Limb (tissue), 2 donors: ENCODE results near the gene KDM6B.
A peak's percentile ranks its signal among the peaks of the same experiment; 100 is the strongest.

ENCODE experiments used
- DNase-seq, 2 donors: peaks; one replicate each; pipeline ENCODE4 v3.0.0-alpha.2; 2016; ENCODE audit errors: extremely low spot score in 2 of 2

Gene KDM6B

DNA sequence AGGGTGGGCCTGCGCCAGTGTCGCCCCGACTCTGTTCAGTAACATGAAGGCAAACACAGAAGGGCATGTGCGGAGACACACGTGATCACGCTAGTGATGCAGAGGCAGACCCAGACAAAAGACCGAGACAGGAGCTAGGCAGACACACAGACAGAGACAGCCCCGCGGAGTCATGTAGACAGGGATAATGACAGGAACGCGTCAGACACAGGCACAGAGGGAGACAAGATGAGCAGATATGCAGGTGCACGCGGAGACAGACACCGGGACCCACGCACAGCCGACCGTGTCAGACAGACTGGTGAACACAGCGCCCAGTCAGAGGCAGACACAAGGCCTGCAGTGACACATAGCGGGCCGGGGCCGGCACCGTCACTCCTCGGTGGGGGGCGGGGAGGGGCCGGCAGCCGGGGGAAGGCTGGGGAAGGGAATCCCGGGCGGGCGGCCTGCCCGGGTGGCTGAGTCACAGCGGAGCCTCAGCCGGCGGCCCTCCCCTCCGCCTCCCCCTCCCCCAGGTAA, 7.4 kb downstream of the KDM6B start:
- peak; percentile 49 to 85 for DNase-seq

DNA sequence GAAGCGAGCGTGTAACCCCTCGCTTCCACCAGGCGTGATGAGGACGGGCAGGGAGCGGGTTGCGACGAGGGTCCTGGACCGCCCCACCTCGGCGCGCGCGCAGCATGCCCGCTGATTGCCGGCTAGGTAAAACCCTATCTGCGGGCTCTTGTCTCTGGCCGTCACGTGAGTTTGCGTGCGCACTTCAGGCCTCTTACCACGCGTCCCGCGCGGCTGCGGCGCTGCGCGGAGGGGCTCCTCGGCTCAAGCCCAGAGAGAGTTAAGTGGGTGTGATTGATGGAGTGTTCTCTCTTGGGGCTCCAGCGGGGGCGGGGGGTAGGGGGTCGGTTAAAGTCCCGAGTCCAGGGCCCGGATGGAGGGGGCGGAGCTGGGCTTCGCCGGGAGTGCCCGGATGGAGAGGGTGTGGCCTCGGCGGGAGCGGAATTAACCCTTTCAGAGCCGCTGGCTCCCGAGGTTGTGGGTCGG, 7.9 kb downstream of the KDM6B start:
- peak; percentile 86 to 97 for DNase-seq

DNA sequence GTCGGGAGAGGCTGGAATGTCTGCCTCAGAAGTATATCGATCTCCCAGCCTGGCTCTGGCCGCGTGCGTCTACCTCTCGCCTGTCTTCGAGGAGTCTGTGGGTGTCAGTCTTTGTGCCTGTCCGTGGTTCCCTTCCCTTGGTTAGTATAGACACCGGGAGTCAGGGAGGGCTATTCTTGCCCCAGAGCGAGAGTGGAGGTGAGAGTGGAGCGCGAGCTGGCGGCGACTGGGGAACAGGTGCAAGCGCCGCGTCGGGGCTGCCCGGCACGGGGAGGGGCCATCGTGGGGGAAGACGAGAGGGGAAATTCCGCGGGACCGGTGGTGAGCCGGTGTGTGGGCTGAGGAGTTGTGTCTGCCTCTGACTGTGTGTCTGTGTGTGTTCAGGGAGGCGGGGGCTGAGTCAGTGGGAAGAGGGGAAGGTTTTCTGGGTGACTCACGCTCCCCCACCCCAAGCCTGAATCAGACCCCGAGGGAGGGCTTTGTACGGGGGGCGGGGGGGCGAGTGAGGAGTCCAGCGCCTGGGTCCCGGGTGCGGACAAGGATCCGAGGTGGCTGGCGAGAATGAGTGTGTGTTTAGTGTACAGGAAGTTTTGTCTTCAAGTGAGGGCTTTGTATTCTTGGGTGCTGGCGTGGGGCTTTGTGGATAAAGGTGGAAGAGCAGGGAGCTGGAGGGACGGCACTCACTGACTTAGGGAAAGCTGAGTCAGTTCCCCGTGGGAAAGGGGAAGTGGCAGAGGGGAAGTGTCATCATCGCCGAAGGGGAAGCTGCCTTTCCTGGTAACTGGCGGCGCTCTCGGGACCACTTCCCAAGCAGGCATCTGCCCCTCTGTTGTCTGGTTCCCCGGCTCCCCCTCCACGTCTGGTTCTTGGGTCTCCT, 8.6 kb downstream of the KDM6B start:
- DNase-seq, result peak in 1 of 2 donors; percentile 76

DNA sequence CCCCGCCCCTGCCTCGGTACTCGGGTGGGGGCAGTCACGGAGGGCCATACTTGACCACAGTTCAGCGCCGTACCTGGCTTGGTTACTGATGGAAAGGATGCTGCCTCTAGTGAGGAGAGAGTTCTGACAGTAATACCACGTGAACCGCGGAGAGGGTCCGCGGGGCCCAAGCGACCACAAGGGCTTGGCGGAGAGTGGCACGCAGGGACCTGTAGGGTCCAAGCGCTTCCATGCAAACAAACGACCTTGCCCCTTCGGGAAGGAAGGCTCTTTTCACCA, 9.2 kb downstream of the KDM6B start:
- no peak for DNase-seq

DNA sequence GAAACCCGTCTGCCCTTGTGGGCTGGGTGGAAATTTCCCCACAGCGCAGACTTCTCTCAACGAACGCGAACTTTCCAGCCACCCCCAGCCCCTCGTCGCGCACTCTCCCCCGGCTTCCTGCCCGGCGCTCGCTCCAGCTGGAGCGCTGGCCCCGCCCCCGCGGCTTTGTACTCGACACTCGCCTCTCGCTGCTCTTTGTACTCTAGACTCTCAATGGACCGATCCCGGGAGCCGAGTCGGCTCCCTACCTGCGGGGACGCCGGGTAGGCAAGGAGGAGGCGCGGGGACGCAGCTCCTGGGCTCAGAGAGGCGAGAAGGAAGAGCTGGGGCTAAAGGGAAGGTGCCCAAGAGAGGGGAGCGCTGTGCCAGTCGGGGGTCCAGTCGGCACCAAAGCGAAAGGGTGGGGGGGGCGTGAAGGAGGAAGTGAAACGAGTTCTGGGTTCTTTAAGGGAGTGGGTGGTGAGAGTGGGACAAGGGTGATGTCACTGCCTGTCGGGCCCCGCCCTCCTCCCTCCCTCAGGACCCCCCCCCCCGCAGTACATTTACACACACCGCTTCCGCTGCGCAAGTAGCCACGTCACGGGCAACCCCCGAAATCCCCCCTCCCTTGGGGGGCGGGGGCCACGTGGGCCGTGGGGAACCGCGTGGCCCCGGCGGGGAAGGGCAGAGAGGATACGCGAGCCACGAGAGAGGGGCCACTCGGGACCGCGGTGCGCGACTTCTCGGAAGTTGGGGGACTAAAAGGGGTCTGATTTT, 9.7 kb downstream of the KDM6B start:
- peak; percentile 61 to 85 for DNase-seq

DNA sequence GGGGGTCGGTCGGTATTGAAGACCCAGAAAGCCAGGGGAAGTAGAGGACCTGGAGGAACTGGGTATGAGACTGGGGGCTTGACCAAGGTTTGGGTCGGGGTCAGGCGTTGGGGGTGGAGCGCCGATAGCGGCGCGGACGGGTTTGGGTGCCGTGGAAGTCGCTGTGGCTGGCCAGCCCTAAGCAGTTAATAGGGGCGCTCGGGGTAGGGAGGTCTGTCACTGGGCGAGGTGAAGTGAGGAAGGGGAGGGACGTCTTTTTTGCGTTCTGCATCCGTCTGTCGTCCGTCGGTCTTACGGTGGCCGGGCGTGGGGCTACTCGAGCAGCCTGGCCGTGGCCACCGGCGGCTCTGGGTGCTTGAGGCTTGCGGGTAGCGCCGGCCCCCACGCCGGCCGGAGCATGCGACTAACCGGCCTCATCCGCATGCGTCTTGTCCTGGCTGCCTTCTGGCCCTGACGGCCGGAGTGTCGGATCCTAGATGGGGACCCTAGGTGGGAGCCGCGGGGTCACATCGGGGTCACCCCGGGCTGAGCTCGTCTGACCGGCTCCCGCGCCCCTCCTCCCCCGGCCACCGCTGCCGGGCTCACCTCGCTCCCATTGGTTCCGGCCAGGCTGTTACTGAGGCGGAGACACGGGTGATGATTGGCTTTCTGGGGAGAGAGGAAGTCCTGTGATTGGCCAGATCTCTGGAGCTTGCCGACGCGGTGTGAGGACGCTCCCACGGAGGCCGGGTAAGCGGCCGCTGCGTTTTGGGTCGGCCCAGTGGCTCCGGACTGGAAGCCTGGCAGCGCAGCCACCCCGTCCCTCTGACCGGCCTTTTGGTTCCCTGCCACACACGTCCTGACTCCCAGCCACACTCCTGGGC, 10.5 kb downstream of the KDM6B start:
- DNase-seq, result peak; percentile 89 to 96

DNA sequence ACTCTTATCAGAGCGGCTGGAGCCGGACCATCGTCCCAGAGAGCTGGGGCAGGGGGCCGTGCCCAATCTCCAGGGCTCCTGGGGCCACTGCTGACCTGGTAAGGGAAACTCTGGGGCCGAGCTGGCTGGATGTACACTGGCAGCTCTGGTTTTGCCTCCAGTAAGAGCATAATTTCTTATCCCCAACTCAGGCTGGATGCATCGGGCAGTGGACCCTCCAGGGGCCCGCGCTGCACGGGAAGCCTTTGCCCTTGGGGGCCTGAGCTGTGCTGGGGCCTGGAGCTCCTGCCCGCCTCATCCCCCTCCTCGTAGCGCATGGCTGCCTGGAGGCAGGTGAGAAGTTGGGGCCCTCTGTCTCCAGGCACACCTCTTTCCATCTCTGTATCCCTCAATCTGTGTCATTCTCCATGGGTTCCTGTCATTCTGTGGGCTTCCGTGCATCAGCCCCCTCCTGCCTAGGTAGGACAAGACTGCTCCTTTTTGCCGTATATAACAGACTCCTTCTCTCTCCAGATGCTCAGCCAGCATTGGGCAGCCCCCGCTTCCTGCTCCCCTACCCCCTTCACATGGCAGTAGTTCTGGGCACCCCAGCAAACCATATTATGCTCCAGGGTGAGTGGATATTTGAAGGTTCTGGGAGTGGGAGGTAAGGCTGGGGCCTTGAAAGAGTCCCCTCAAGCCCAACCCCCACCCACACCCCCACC, 11.5 kb downstream of the KDM6B start:
- no peak for DNase-seq

DNA sequence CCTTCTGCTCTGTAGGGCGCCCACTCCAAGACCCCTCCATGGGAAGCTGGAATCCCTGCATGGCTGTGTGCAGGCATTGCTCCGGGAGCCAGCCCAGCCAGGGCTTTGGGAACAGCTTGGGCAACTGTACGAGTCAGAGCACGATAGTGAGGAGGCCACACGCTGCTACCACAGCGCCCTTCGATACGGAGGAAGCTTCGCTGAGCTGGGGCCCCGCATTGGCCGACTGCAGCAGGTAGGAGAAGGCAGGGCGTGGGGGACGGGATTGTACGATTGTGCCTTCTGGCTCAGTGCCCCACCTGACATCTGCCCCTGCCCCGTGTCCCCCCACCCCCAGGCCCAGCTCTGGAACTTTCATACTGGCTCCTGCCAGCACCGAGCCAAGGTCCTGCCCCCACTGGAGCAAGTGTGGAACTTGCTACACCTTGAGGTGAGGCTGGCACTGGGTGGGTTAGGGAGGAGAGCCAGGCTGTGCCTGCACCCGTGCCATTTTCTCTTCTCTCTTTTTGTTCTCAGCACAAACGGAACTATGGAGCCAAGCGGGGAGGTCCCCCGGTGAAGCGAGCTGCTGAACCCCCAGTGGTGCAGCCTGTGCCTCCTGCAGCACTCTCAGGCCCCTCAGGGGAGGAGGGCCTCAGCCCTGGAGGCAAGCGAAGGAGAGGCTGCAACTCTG, 12.2 kb downstream of the KDM6B start:
- no peak for DNase-seq

DNA sequence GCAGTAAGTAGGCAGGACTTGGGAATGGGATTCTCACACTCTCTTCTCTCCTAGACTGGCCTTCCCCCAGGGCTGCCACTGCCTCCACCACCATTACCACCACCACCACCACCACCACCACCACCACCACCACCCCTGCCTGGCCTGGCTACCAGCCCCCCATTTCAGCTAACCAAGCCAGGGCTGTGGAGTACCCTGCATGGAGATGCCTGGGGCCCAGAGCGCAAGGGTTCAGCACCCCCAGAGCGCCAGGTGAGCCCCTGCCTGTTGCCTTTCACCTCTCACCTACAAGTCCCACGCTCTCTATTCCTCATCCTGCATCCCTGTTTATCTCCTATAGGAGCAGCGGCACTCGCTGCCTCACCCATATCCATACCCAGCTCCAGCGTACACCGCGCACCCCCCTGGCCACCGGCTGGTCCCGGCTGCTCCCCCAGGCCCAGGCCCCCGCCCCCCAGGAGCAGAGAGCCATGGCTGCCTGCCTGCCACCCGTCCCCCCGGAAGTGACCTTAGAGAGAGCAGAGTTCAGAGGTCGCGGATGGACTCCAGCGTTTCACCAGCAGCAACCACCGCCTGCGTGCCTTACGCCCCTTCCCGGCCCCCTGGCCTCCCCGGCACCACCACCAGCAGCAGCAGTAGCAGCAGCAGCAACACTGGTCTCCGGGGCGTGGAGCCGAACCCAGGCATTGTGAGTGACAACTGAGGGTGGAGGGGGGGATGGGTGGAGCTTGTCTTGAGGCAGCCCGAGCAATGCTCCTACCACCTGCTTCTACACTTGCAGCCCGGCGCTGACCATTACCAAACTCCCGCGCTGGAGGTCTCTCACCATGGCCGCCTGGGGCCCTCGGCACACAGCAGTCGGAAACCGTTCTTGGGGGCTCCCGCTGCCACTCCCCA, 13.0 kb downstream of the KDM6B start:
- no peak for DNase-seq

DNA sequence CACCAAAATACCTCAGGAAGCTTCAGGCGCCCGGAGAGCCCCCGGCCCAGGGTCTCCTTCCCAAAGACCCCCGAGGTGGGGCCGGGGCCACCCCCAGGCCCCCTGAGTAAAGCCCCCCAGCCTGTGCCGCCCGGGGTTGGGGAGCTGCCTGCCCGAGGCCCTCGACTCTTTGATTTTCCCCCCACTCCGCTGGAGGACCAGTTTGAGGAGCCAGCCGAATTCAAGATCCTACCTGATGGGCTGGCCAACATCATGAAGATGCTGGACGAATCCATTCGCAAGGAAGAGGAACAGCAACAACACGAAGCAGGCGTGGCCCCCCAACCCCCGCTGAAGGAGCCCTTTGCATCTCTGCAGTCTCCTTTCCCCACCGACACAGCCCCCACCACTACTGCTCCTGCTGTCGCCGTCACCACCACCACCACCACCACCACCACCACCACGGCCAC, 14.1 kb downstream of the KDM6B start:
- DNase-seq, result no peak

DNA sequence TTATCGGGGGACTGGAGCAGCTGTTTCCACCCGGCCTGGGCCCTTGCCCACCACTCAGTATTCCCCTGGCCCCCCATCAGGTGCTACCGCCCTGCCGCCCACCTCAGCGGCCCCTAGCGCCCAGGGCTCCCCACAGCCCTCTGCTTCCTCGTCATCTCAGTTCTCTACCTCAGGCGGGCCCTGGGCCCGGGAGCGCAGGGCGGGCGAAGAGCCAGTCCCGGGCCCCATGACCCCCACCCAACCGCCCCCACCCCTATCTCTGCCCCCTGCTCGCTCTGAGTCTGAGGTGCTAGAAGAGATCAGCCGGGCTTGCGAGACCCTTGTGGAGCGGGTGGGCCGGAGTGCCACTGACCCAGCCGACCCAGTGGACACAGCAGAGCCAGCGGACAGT, 14.7 kb downstream of the KDM6B start:
- no peak for DNase-seq

DNA sequence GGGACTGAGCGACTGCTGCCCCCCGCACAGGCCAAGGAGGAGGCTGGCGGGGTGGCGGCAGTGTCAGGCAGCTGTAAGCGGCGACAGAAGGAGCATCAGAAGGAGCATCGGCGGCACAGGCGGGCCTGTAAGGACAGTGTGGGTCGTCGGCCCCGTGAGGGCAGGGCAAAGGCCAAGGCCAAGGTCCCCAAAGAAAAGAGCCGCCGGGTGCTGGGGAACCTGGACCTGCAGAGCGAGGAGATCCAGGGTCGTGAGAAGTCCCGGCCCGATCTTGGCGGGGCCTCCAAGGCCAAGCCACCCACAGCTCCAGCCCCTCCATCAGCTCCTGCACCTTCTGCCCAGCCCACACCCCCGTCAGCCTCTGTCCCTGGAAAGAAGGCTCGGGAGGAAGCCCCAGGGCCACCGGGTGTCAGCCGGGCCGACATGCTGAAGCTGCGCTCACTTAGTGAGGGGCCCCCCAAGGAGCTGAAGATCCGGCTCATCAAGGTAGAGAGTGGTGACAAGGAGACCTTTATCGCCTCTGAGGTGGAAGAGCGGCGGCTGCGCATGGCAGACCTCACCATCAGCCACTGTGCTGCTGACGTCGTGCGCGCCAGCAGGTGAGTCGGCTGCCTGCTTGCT, 15.2 kb downstream of the KDM6B start:
- DNase-seq, result no peak

DNA sequence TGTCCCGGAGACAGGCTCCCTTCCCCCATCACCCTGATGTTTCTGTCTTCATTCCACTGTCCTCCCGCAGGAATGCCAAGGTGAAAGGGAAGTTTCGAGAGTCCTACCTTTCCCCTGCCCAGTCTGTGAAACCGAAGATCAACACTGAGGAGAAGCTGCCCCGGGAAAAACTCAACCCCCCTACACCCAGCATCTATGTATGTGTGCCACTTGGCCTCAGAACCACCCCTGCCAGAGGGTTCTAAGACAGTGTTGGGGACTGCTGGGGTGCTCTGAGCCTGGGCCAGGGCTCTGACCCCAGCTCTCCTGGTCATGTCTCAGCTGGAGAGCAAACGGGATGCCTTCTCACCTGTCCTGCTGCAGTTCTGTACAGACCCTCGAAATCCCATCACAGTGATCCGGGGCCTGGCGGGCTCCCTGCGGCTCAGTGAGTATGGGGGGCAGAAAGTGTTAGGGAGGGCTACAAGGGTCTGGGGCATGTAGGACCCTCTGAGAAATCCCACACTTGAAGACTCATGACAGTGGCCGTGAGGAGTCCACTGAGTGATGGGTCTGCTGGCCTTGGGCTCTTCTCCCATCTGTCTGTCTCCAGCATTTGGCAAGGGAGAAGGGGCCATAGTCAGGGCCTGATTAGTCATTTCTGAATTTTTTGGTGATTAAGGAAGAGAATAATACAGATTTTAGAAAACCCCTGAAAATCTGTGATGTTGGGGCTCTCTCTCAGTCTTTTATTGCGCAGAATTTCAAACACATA, 15.9 kb downstream of the KDM6B start:
- no peak for DNase-seq

DNA sequence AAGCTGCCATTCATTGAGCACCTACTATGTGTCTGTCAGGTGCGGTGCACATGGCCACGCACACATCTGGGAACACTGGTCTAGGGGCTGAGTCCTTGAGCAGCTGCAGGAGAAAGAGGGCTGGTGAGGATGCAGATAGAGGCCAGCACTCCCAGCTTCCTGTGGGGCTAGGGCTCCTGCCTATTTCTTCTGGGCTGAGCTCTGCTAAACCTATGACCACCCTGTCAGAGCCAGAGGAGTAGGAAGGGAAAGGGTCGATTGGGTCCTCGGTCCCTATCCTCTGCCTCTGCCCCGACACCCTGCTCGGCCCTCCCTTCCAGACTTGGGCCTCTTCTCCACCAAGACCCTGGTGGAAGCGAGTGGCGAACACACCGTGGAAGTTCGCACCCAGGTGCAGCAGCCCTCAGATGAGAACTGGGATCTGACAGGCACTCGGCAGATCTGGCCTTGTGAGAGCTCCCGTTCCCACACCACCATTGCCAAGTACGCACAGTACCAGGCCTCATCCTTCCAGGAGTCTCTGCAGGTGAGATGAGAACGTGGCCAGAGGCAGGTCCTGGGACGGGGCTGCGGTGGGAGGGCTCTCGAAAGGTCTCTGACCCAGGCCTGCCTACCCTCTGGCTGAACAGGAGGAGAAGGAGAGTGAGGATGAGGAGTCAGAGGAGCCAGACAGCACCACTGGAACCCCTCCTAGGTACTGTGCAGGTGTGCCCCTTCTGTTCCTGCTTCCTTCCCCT, 16.9 kb downstream of the KDM6B start:
- DNase-seq, result peak in 1 of 2 donors; percentile 32

DNA sequence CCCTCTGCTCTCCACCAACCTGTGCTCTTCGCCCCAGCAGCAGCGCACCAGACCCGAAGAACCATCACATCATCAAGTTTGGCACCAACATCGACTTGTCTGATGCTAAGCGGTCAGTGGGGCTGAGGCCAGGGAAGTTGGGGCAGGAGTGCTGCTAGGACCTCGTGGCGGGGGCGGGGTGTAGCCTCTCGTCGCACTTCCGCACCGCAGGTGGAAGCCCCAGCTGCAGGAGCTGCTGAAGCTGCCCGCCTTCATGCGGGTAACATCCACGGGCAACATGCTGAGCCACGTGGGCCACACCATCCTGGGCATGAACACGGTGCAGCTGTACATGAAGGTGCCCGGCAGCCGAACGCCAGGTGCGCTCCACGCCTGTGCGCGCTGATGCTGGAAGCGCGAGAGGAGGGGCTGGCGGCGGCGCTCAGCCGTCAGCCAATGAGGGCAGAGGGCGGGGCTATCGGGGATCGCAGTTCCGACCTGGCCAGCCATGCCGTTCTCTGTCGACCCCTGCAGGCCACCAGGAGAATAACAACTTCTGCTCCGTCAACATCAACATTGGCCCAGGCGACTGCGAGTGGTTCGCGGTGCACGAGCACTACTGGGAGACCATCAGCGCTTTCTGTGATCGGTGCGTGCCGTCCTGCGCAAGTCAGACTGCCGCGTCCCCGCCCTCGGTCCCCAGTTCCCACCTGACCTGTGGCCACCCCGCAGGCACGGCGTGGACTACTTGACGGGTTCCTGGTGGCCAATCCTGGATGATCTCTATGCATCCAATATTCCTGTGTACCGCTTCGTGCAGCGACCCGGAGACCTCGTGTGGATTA, 17.6 kb downstream of the KDM6B start:
- peak; percentile 94 for DNase-seq

DNA sequence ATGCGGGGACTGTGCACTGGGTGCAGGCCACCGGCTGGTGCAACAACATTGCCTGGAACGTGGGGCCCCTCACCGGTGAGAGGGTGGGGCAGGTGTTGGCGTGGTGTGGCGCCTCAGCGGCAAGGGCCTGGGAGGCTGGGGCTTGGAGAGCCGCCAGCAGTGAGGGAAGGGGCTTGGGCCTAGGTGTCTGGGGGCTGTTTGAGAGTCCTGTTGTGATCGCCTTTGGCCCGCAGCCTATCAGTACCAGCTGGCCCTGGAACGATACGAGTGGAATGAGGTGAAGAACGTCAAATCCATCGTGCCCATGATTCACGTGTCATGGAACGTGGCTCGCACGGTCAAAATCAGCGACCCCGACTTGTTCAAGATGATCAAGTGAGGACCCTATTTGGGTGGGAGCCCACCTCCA, 18.2 kb downstream of the KDM6B start:
- no peak for DNase-seq
